ENCODE data around the gene TRAF1. TPM values are rescaled to one million over a fixed set of nuclear protein-coding genes. Genes with fewer than 3 reads are reported as not detected.

TRAF1 gene
- total RNA-seq, 1 experiment from 2014 or later = 1.8 TPM

DNA sequence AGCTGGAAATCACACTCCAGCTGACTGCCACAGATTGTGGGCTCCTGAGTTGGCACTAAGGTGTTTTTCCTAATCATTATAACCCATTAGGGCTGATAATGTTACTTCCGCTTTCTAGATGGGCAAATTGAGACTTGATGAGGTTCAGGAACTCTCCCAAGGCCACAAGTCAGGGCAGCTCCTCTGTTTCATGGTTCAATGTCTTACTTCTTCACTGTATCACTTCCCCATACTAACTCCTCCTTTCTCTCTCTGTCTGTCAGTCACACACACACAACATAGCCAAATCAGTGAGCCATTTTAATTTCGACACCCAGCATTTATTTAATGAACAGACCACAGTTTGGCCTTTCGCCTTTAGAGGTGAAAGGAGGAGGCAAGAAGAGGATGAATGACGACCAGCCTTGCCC, 17.8 kb upstream of the TRAF1 start:
- no peak for DNase-seq (ENCODE audit: low spot score)
- Mint-ChIP-seq H3K4me1 (peaks cover 37% of the 10 kb centered on the region), H3K36me3 (no peaks in the 10 kb centered on the region), H3K9me3 (no peaks in the 10 kb centered on the region), H3K27ac (peak overlapping the region; percentile 29), H3K4me3 (no peak overlapping the region), H3K27me3 (ENCODE audit: low read depth) (no peaks in the 10 kb centered on the region)
- ATAC-seq = no peak
- TF ChIP-seq NR1H2 (CRISPR knock-in tag; IDR thresholded peaks at IDR 0.05) = no peak
- no peak for TF ChIP-seq TP53 (CRISPR knock-in tag; IDR thresholded peaks at IDR 0.05)
- TF ChIP-seq, protein P1, sequence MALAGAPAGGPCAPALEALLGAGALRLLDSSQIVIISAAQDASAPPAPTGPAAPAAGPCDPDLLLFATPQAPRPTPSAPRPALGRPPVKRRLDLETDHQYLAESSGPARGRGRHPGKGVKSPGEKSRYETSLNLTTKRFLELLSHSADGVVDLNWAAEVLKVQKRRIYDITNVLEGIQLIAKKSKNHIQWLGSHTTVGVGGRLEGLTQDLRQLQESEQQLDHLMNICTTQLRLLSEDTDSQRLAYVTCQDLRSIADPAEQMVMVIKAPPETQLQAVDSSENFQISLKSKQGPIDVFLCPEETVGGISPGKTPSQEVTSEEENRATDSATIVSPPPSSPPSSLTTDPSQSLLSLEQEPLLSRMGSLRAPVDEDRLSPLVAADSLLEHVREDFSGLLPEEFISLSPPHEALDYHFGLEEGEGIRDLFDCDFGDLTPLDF (CRISPR knock-in tag; IDR thresholded peaks at IDR 0.05) = no peak
- no peak for TF ChIP-seq ZNF416 (CRISPR knock-in tag; IDR thresholded peaks at IDR 0.05)
- TF ChIP-seq, protein P2, sequence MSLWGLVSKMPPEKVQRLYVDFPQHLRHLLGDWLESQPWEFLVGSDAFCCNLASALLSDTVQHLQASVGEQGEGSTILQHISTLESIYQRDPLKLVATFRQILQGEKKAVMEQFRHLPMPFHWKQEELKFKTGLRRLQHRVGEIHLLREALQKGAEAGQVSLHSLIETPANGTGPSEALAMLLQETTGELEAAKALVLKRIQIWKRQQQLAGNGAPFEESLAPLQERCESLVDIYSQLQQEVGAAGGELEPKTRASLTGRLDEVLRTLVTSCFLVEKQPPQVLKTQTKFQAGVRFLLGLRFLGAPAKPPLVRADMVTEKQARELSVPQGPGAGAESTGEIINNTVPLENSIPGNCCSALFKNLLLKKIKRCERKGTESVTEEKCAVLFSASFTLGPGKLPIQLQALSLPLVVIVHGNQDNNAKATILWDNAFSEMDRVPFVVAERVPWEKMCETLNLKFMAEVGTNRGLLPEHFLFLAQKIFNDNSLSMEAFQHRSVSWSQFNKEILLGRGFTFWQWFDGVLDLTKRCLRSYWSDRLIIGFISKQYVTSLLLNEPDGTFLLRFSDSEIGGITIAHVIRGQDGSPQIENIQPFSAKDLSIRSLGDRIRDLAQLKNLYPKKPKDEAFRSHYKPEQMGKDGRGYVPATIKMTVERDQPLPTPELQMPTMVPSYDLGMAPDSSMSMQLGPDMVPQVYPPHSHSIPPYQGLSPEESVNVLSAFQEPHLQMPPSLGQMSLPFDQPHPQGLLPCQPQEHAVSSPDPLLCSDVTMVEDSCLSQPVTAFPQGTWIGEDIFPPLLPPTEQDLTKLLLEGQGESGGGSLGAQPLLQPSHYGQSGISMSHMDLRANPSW (CRISPR knock-in tag; conservative IDR thresholded peaks at IDR 0.05; ENCODE audit: low read depth) = no peak
- TF ChIP-seq, protein P3, sequence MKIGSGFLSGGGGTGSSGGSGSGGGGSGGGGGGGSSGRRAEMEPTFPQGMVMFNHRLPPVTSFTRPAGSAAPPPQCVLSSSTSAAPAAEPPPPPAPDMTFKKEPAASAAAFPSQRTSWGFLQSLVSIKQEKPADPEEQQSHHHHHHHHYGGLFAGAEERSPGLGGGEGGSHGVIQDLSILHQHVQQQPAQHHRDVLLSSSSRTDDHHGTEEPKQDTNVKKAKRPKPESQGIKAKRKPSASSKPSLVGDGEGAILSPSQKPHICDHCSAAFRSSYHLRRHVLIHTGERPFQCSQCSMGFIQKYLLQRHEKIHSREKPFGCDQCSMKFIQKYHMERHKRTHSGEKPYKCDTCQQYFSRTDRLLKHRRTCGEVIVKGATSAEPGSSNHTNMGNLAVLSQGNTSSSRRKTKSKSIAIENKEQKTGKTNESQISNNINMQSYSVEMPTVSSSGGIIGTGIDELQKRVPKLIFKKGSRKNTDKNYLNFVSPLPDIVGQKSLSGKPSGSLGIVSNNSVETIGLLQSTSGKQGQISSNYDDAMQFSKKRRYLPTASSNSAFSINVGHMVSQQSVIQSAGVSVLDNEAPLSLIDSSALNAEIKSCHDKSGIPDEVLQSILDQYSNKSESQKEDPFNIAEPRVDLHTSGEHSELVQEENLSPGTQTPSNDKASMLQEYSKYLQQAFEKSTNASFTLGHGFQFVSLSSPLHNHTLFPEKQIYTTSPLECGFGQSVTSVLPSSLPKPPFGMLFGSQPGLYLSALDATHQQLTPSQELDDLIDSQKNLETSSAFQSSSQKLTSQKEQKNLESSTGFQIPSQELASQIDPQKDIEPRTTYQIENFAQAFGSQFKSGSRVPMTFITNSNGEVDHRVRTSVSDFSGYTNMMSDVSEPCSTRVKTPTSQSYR (CRISPR knock-in tag; IDR thresholded peaks at IDR 0.05) = no peak
- TF ChIP-seq SMAD4 (CRISPR knock-in tag; IDR thresholded peaks at IDR 0.05) = no peak
- TF ChIP-seq, protein P4, sequence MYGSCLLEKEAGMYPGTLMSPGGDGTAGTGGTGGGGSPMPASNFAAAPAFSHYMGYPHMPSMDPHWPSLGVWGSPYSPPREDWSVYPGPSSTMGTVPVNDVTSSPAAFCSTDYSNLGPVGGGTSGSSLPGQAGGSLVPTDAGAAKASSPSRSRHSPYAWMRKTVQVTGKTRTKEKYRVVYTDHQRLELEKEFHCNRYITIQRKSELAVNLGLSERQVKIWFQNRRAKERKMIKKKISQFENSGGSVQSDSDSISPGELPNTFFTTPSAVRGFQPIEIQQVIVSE (CRISPR knock-in tag; IDR thresholded peaks at IDR 0.05; ENCODE audit: borderline replicate concordance) = no peak
- TF ChIP-seq NR3C1 (CRISPR knock-in tag; conservative IDR thresholded peaks at IDR 0.05; ENCODE audit: low read depth) = no peak
- no peak for TF ChIP-seq ELF4 (CRISPR knock-in tag; IDR thresholded peaks at IDR 0.05; ENCODE audit: low read depth)
- CTCF ChIA-PET = interaction anchor here (1.4 to 2.3 kb wide), 2 partner anchors 37 to 115 kb away, joined by 5 read pairs; no protein-coding TSS in a partner anchor
- POLR2A ChIA-PET = no interaction called here

DNA sequence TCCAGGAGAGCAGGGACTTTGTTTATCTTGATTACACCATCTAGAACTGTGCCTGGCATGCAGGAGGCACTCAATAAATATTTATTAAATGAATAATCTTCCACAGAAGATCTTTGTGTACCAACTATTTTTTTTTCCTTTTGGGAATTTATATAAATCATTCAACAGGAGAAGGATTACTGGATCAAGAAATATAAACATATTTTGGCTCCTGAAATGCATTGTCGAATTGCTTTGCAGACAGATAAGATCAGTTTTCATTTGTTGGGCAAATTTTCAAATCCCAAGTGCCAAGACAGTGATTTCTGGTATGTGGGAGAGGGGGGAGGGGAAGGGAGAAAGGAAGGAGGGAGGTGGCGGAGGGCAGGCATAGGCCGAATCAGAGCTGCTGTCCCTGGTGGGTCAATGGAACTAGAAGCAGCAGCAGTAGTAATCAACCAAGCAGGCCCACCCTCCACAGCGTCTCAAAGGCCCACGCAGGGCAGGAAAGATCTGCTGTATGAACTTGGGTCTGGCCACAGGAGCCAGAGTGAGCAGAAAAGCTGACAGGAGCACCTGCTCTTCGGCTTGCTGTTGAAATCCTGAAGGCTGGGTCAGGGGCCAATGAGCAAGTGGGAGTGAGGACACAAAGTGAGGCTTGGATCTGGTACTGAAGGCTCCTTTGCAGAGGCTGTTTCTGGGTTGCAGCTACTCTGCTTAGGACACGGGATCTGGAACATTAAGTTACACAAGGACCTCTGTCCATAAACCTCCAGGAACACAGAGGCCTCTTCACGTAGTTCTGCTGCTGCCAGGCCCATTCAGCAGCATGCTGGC, 15.8 kb upstream of the TRAF1 start:
- no peaks in the 10 kb centered on the region for H3K27me3 Mint-ChIP-seq (ENCODE audit: low read depth)
- POLR2A ChIA-PET = no interaction called here
- TF ChIP-seq, protein P5, sequence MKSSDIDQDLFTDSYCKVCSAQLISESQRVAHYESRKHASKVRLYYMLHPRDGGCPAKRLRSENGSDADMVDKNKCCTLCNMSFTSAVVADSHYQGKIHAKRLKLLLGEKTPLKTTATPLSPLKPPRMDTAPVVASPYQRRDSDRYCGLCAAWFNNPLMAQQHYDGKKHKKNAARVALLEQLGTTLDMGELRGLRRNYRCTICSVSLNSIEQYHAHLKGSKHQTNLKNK (CRISPR knock-in tag; IDR thresholded peaks at IDR 0.05) = no peak
- TF ChIP-seq, protein P6, sequence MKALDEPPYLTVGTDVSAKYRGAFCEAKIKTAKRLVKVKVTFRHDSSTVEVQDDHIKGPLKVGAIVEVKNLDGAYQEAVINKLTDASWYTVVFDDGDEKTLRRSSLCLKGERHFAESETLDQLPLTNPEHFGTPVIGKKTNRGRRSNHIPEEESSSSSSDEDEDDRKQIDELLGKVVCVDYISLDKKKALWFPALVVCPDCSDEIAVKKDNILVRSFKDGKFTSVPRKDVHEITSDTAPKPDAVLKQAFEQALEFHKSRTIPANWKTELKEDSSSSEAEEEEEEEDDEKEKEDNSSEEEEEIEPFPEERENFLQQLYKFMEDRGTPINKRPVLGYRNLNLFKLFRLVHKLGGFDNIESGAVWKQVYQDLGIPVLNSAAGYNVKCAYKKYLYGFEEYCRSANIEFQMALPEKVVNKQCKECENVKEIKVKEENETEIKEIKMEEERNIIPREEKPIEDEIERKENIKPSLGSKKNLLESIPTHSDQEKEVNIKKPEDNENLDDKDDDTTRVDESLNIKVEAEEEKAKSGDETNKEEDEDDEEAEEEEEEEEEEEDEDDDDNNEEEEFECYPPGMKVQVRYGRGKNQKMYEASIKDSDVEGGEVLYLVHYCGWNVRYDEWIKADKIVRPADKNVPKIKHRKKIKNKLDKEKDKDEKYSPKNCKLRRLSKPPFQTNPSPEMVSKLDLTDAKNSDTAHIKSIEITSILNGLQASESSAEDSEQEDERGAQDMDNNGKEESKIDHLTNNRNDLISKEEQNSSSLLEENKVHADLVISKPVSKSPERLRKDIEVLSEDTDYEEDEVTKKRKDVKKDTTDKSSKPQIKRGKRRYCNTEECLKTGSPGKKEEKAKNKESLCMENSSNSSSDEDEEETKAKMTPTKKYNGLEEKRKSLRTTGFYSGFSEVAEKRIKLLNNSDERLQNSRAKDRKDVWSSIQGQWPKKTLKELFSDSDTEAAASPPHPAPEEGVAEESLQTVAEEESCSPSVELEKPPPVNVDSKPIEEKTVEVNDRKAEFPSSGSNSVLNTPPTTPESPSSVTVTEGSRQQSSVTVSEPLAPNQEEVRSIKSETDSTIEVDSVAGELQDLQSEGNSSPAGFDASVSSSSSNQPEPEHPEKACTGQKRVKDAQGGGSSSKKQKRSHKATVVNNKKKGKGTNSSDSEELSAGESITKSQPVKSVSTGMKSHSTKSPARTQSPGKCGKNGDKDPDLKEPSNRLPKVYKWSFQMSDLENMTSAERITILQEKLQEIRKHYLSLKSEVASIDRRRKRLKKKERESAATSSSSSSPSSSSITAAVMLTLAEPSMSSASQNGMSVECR (CRISPR knock-in tag; IDR thresholded peaks at IDR 0.05; ENCODE audit: borderline replicate concordance) = no peak
- TF ChIP-seq ZNF416 (CRISPR knock-in tag; IDR thresholded peaks at IDR 0.05) = no peak
- TF ChIP-seq, protein P7, sequence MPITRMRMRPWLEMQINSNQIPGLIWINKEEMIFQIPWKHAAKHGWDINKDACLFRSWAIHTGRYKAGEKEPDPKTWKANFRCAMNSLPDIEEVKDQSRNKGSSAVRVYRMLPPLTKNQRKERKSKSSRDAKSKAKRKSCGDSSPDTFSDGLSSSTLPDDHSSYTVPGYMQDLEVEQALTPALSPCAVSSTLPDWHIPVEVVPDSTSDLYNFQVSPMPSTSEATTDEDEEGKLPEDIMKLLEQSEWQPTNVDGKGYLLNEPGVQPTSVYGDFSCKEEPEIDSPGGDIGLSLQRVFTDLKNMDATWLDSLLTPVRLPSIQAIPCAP (CRISPR knock-in tag; IDR thresholded peaks at IDR 0.05) = no peak
- TF ChIP-seq, protein P8, sequence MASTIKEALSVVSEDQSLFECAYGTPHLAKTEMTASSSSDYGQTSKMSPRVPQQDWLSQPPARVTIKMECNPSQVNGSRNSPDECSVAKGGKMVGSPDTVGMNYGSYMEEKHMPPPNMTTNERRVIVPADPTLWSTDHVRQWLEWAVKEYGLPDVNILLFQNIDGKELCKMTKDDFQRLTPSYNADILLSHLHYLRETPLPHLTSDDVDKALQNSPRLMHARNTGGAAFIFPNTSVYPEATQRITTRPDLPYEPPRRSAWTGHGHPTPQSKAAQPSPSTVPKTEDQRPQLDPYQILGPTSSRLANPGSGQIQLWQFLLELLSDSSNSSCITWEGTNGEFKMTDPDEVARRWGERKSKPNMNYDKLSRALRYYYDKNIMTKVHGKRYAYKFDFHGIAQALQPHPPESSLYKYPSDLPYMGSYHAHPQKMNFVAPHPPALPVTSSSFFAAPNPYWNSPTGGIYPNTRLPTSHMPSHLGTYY (CRISPR knock-in tag; IDR thresholded peaks at IDR 0.05) = no peak
- no peak for TF ChIP-seq RELA (CRISPR knock-in tag; IDR thresholded peaks at IDR 0.05; ENCODE audit: borderline replicate concordance)
- TF ChIP-seq CBFB (CRISPR knock-in tag; IDR thresholded peaks at IDR 0.05; ENCODE audit: low read depth) = no peak
- TF ChIP-seq IRF2 (CRISPR knock-in tag; IDR thresholded peaks at IDR 0.05; ENCODE audit: borderline replicate concordance, low read depth) = no peak
- no peak for TF ChIP-seq NFATC4 (CRISPR knock-in tag; IDR thresholded peaks at IDR 0.05)
- no peak for TF ChIP-seq CREM (CRISPR knock-in tag; IDR thresholded peaks at IDR 0.05)

More for the DNA sequence above, 15.8 kb upstream of the TRAF1 start:
- no peaks in the 10 kb centered on the region for H3K9me3 Mint-ChIP-seq
- peak; percentile 35 for DNase-seq (ENCODE audit: low spot score)
- no peaks in the 10 kb centered on the region for H3K36me3 Mint-ChIP-seq
- no peak overlapping the region for H3K27ac Mint-ChIP-seq
- no peak overlapping the region for H3K4me3 Mint-ChIP-seq
- peaks cover 38% of the 10 kb centered on the region for H3K4me1 Mint-ChIP-seq
- peak; percentile 90 for ATAC-seq
- CTCF ChIA-PET = interaction anchor here (0.6 to 2.5 kb wide), 4 partner anchors 39 to 356 kb away, joined by 4 to 11 read pairs (median 5); no protein-coding TSS in a partner anchor

Measured in WTC11 (cell line).